ENCODE data around the gene TTLL11.
"Not testable (repeated sequence)": the region's sequence is repeated elsewhere in the genome, so short reads cannot be mapped to it uniquely, and the experiment has no call there.

- not testable (repeated sequence) for TF ChIP-seq CTCF, POLR2A (IDR thresholded peaks at IDR 0.05)
Measured at GRCh38 chr9:121980665-121981064, 112.4 kb downstream of the TTLL11 start.

All from Peyer's patch (tissue), 4 donors.